WTC11 (cell line): Measurements from ENCODE around the gene SHISA9. TPM values are rescaled to one million over a fixed set of nuclear protein-coding genes. Genes with fewer than 3 reads are reported as not detected.

Experiments used
- ATAC-seq: fragments of 200-7000 bp; cut with Tn5 transposase; 2 replicates; pipeline ENCODE4 v1.10.0; 2021; ENCODE audit warnings: mild to moderate bottlenecking, moderate library complexity
- CTCF ChIA-PET: fragments of 300-600 bp; sonication (Branson Sonifier 250); formaldehyde crosslinking; loops from one replicate; lab custom pipeline; 2021; ENCODE audit warnings: antibody characterized with exemption; lab: Charles Lee
- POLR2A ChIA-PET: fragments of 350-600 bp; sonication (Branson Sonifier 250); formaldehyde crosslinking; loops from one replicate; lab custom pipeline; 2021; ENCODE audit warnings: antibody characterized with exemption; lab: Charles Lee
- DNase-seq: peaks from one replicate; pipeline ENCODE4 v3.0.0; 2021; ENCODE audit warnings: low spot score
- H3K27ac Mint-ChIP-seq: 2 replicates; pipeline ENCODE4 v1.8.0; 2021; ENCODE audit warnings: mixed read lengths
- H3K27me3 Mint-ChIP-seq: 2 replicates; pipeline ENCODE4 v1.8.0; 2021; ENCODE audit warnings: low read depth, mild to moderate bottlenecking, moderate library complexity, mixed read lengths
- H3K36me3 Mint-ChIP-seq: 2 replicates; pipeline ENCODE4 v1.8.0; 2021; ENCODE audit warnings: mixed read lengths
- H3K4me1 Mint-ChIP-seq: 2 replicates; pipeline ENCODE4 v1.8.0; 2022; ENCODE audit warnings: mixed read lengths
- H3K4me3 Mint-ChIP-seq: 2 replicates; pipeline ENCODE4 v1.8.0; 2021; ENCODE audit warnings: mild to moderate bottlenecking, moderate library complexity, mixed read lengths
- H3K9me3 Mint-ChIP-seq: 2 replicates; pipeline ENCODE4 v1.8.0; 2021; ENCODE audit warnings: mixed read lengths
- ARID4B ChIP-seq: sonication (generic); formaldehyde crosslinking; IDR thresholded peaks from 2 replicates; pipeline ENCODE4 v1.8.0; 2023; ENCODE audit warnings: missing genetic modification reagents, mild to moderate bottlenecking, borderline replicate concordance
- CTCF ChIP-seq: fragments of 200-600 bp; IDR thresholded peaks from 2 replicates; pipeline ENCODE4 v1.8.0; 2022; ENCODE audit warnings: antibody characterized with exemption
- E2F1 ChIP-seq: sonication (generic); formaldehyde crosslinking; IDR thresholded peaks from 2 replicates; pipeline ENCODE4 v1.8.0; 2022; ENCODE audit warnings: mild to moderate bottlenecking, missing genetic modification reagents
- ERG ChIP-seq: fragments of 250-450 bp; sonication (Bioruptor Pico); IDR thresholded peaks from 2 replicates; pipeline ENCODE4 v1.8.0; 2021; ENCODE audit warnings: mild to moderate bottlenecking
- FOXP4 ChIP-seq: sonication (generic); formaldehyde crosslinking; IDR thresholded peaks from 2 replicates; pipeline ENCODE4 v1.8.0; 2022; ENCODE audit warnings: mild to moderate bottlenecking, missing genetic modification reagents
- KAT7 ChIP-seq: sonication (generic); formaldehyde crosslinking; IDR thresholded peaks from 2 replicates; pipeline ENCODE4 v1.8.1; 2023; ENCODE audit warnings: missing genetic modification reagents, mild to moderate bottlenecking, borderline replicate concordance
- MAX ChIP-seq: sonication (generic); formaldehyde crosslinking; IDR thresholded peaks from 2 replicates; pipeline ENCODE4 v1.8.0; 2022; ENCODE audit warnings: mild to moderate bottlenecking, missing genetic modification reagents
- ZNF317 ChIP-seq: sonication (generic); formaldehyde crosslinking; IDR thresholded peaks from 2 replicates; pipeline ENCODE4 v1.8.1; 2023; ENCODE audit warnings: low read depth, mild to moderate bottlenecking, moderate library complexity, missing genetic modification reagents, borderline replicate concordance
- total RNA-seq: library from RNA; stranded (reverse); gene quantifications from 3 replicates; pipeline ENCODE4 v1.2.3, GENCODE V29; 2021

Gene SHISA9
- total RNA-seq, 1 experiment from 2014 or later, result 37.5 TPM

- TF ChIP-seq ERG (CRISPR knock-in tag) (no peak), MAX (CRISPR knock-in tag) (no peak)
Measured at GRCh38 chr16:13181432-13181831, 280.0 kb downstream of the SHISA9 start (continued).

GRCh38 chr16:13186813-13187212 lies 285.4 kb downstream of the SHISA9 start:
- DNase-seq, result peak; percentile 17
- Mint-ChIP-seq H3K9me3 (peaks cover 6% of the 10 kb centered on the region), H3K36me3 (peaks cover 4% of the 10 kb centered on the region; the same call in 1 of the 2 replicates), H3K27ac (no peak overlapping the region), H3K4me3 (no peak overlapping the region), H3K27me3 (no peaks in the 10 kb centered on the region; the same call in 1 of the 2 replicates), H3K4me1 (peaks cover 35% of the 10 kb centered on the region)
- POLR2A ChIA-PET, result no interaction called here
- ATAC-seq, result peak; percentile 65
- CTCF ChIA-PET, result interaction anchor here (0.6 to 1.4 kb wide), 9 partner anchors 10 to 288 kb away, joined by 3 to 10 read pairs (median 4); partner anchors contain the start of gene SHISA9
- TF ChIP-seq KAT7 (CRISPR knock-in tag) (no peak), ARID4B (CRISPR knock-in tag) (no peak)

GRCh38 chr16:13189250-13189649 lies 287.9 kb downstream of the SHISA9 start:
- ChIA-PET POLR2A (no interaction called here), CTCF (interaction anchor here (1.1 kb wide), 1 partner anchor 288 kb away, joined by 3 read pairs; the partner anchor contains the start of gene SHISA9)
- H3K4me1 Mint-ChIP-seq, result peaks cover 25% of the 10 kb centered on the region
- H3K27ac Mint-ChIP-seq, result 0 out of 2 replicates have a peak overlapping the region, but pooled peaks have one; percentile 4
- H3K27me3 Mint-ChIP-seq, result no peaks in the 10 kb centered on the region; the same call in 1 of the 2 replicates
- no peak for ATAC-seq
- peaks cover 4% of the 10 kb centered on the region; the same call in 1 of the 2 replicates for H3K36me3 Mint-ChIP-seq
- H3K9me3 Mint-ChIP-seq, result peaks cover 8% of the 10 kb centered on the region
- TF ChIP-seq CTCF (no peak), ZNF317 (CRISPR knock-in tag) (no peak), FOXP4 (CRISPR knock-in tag) (no peak), E2F1 (CRISPR knock-in tag) (no peak)
- no peak for DNase-seq
- H3K4me3 Mint-ChIP-seq, result no peak overlapping the region
